Erythroblast (primary cell): ENCODE data around the gene PIGL.

ENCODE experiments used
- GATA1 ChIP-seq: IDR thresholded peaks from 2 replicates; pipeline ENCODE4 v1.6.1; 2011; ENCODE audit warnings: low read depth, mild to moderate bottlenecking, control low read depth, low read length, moderate library complexity
- POLR2A ChIP-seq: IDR thresholded peaks from 2 replicates; pipeline ENCODE4 v1.6.1; 2011; ENCODE audit warnings: mild to moderate bottlenecking, low read length

GRCh38 chr17:16286009-16286946 is 69.3 kb downstream of the PIGL start:
- TF ChIP-seq POLR2A (peak; percentile 79), GATA1 (no peak)
